ENCODE data around the gene TAF15.

DNA sequence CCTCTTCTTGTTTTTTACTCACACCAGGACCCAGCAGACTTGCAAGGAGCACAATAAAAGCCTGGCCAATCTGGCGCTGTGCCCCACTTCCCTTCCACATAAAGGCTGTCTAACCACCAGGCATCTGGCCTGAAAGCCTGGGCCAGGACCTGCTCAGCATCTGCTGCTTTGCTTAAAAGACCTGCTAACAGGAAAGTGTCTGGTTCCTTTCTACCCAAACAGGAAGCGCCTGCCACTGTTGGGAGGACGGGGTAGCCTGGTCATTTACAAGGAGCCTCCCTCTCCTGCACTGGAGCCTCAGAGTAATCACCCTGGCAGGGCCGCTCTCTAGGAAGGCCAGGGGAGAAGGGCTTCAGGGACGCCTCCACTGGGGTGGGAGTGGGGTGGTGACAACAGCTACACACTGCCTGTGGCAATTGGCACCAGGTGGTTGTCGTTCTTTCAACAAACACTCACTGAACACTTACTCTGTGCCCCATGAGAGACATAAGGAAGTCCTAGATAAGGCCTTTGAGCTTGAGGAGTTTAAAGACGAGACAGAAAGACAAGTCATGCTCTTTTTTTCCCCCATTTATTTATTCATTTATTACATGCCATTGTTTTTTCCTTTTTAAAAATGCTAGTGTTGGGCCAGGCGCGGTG lies 7.6 kb upstream of the TAF15 start:
- TF ChIP-seq, protein P1, sequence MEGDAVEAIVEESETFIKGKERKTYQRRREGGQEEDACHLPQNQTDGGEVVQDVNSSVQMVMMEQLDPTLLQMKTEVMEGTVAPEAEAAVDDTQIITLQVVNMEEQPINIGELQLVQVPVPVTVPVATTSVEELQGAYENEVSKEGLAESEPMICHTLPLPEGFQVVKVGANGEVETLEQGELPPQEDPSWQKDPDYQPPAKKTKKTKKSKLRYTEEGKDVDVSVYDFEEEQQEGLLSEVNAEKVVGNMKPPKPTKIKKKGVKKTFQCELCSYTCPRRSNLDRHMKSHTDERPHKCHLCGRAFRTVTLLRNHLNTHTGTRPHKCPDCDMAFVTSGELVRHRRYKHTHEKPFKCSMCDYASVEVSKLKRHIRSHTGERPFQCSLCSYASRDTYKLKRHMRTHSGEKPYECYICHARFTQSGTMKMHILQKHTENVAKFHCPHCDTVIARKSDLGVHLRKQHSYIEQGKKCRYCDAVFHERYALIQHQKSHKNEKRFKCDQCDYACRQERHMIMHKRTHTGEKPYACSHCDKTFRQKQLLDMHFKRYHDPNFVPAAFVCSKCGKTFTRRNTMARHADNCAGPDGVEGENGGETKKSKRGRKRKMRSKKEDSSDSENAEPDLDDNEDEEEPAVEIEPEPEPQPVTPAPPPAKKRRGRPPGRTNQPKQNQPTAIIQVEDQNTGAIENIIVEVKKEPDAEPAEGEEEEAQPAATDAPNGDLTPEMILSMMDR (IDR thresholded peaks at IDR 0.05 in 4 of 5, conservative IDR thresholded peaks at IDR 0.05 in 1 of 5), result no peak
- TF ChIP-seq POLR2A (IDR thresholded peaks at IDR 0.05), result no peak

Data from gastrocnemius medialis (tissue), 4 donors.